Measurements from ENCODE around the gene TMPRSS12. TPM values are rescaled to one million over a fixed set of nuclear protein-coding genes. Genes with fewer than 3 reads are reported as not detected.

TMPRSS12 gene
- total RNA-seq, 3 donors from 2014 or later, result not detected

- ATAC-seq (no peak), DNase-seq (no peak)
- no peaks in the 10 kb centered on the region for H3K36me3 ChIP-seq (ENCODE audit: low read depth)
- intact Hi-C loops (cut with DNase I, micrococcal nuclease), result no loop called here
- TF ChIP-seq CTCF (IDR thresholded peaks at IDR 0.05), result no peak
- no peaks in the 10 kb centered on the region for H3K4me1 ChIP-seq (ENCODE audit: low read depth)
- H3K9me3 ChIP-seq, result peaks cover 34% of the 10 kb centered on the region
- no peak overlapping the region for H3K4me3 ChIP-seq
Observed at GRCh38 chr12:50913224-50913623, 70.5 kb downstream of the TMPRSS12 start.

- H3K36me3 ChIP-seq (ENCODE audit: low read depth), result no peaks in the 10 kb centered on the region
- peaks cover 34% of the 10 kb centered on the region for H3K9me3 ChIP-seq
- ATAC-seq (no peak), DNase-seq (no peak)
- intact Hi-C loops (cut with DNase I, micrococcal nuclease), result no loop called here
- no peaks in the 10 kb centered on the region for H3K4me1 ChIP-seq (ENCODE audit: low read depth)
- TF ChIP-seq CTCF (IDR thresholded peaks at IDR 0.05), result no peak
- no peak overlapping the region for H3K4me3 ChIP-seq
Observed at GRCh38 chr12:50914872-50915484, 72.3 kb downstream of the TMPRSS12 start.

- no peak overlapping the region for H3K4me3 ChIP-seq
- H3K4me1 ChIP-seq (ENCODE audit: low read depth), result no peaks in the 10 kb centered on the region
- intact Hi-C loops (cut with DNase I, micrococcal nuclease), result no loop called here
- ATAC-seq, result no peak
- peaks cover 34% of the 10 kb centered on the region for H3K9me3 ChIP-seq
- TF ChIP-seq CTCF (IDR thresholded peaks at IDR 0.05), result no peak
- no peak for DNase-seq
- H3K36me3 ChIP-seq (ENCODE audit: low read depth), result no peaks in the 10 kb centered on the region
Observed at GRCh38 chr12:50916292-50916691, 73.6 kb downstream of the TMPRSS12 start.

- TF ChIP-seq CTCF (IDR thresholded peaks at IDR 0.05), result no peak
- no peaks in the 10 kb centered on the region for H3K36me3 ChIP-seq (ENCODE audit: low read depth)
- H3K9me3 ChIP-seq, result peaks cover 20% of the 10 kb centered on the region
- no peak overlapping the region for H3K4me3 ChIP-seq
- intact Hi-C loops (cut with DNase I, micrococcal nuclease), result no loop called here
- H3K4me1 ChIP-seq (ENCODE audit: low read depth), result peaks cover 11% of the 10 kb centered on the region
- DNase-seq (no peak), ATAC-seq (no peak)
Observed at GRCh38 chr12:50918584-50919316, 76.0 kb downstream of the TMPRSS12 start.

- peaks cover 15% of the 10 kb centered on the region for H3K4me1 ChIP-seq (ENCODE audit: low read depth)
- H3K36me3 ChIP-seq (ENCODE audit: low read depth), result no peaks in the 10 kb centered on the region
- H3K4me3 ChIP-seq, result no peak overlapping the region
- no peak for ATAC-seq
- intact Hi-C loops (cut with DNase I, micrococcal nuclease), result no loop called here
- H3K9me3 ChIP-seq, result no peaks in the 10 kb centered on the region
- no peak for TF ChIP-seq CTCF (IDR thresholded peaks at IDR 0.05)
- DNase-seq, result no peak
Observed at GRCh38 chr12:50922820-50923219, 80.1 kb downstream of the TMPRSS12 start.

Measured in mucosa of descending colon (tissue), 3 donors.